H1 (cell line): ENCODE measurements around the gene RASSF4. TPM values are rescaled to one million over a fixed set of nuclear protein-coding genes. Genes with fewer than 3 reads are reported as not detected.

Experiments
- CTCF ChIA-PET: fragments of 300-600 bp; sonication (Branson Sonifier 250); formaldehyde crosslinking; loops from one replicate; lab custom pipeline; 2021; ENCODE audit not compliant: partially characterized antibody; lab: Charles Lee
- POLR2A ChIA-PET: fragments of 300-600 bp; sonication (Branson Sonifier 250); formaldehyde crosslinking; loops from one replicate; lab custom pipeline; 2021; ENCODE audit warnings: inconsistent platforms; ENCODE audit not compliant: partially characterized antibody; lab: Charles Lee
- DNase-seq, 2 experiments: peaks; one replicate each; pipeline versions ENCODE4 v3.0.0 to v3.0.0-alpha.2; 2010 to 2022; ENCODE audit warnings: low spot score in 2 of 2, low read depth in 1 of 2, mixed read lengths in 1 of 2
- FAIRE-seq: peaks from 2 replicates; lab custom pipeline; 2011; peaks lifted over from hg19 to GRCh38; lab: Jason Lieb, UNC
- H2AFZ ChIP-seq: 2 replicates; pipeline ENCODE4 v1.8.1; 2012; ENCODE audit warnings: low read length, inconsistent platforms
- H2AK5ac ChIP-seq: 2 replicates; pipeline ENCODE4 v1.6.1; 2013; ENCODE audit warnings: low read depth, low read length
- H2BK120ac ChIP-seq: replicated peaks from 2 replicates; pipeline ENCODE3; 2013; ENCODE audit warnings: low read depth, low read length, inconsistent platforms
- H2BK12ac ChIP-seq: 2 replicates; pipeline ENCODE4 v1.6.1; 2013; ENCODE audit warnings: low read depth, low read length
- H2BK15ac ChIP-seq: 2 replicates; pipeline ENCODE4 v1.6.1; 2013; ENCODE audit warnings: low read length
- H2BK20ac ChIP-seq: 2 replicates; pipeline ENCODE4 v1.6.1; 2013; ENCODE audit warnings: low read length
- H2BK5ac ChIP-seq: 2 replicates; pipeline ENCODE4 v1.6.1; 2013; ENCODE audit warnings: low read depth, low read length
- H3K14ac ChIP-seq: 2 replicates; pipeline ENCODE4 v1.6.1; 2013; ENCODE audit warnings: inconsistent platforms; ENCODE audit not compliant: insufficient read length
- H3K18ac ChIP-seq: 2 replicates; pipeline ENCODE4 v1.6.1; 2013; ENCODE audit warnings: low read length; ENCODE audit errors: extremely low read depth
- H3K23ac ChIP-seq: 2 replicates; pipeline ENCODE4 v1.6.1; 2013; ENCODE audit warnings: inconsistent platforms; ENCODE audit not compliant: insufficient read length
- H3K23me2 ChIP-seq: 2 replicates; pipeline ENCODE4 v1.6.1; 2013; ENCODE audit warnings: low read depth, low read length
- H3K27ac ChIP-seq: 2 replicates; pipeline ENCODE4 v1.6.1; 2011; ENCODE audit warnings: low read depth, low read length, inconsistent platforms
- H3K27me3 ChIP-seq, 4 experiments: replicated peaks in 1 of 4; 1 replicate in 1 of 4; 2 replicates in 3 of 4; pipeline versions ENCODE4 v1.6.1 to v1.8.1; 2011 to 2013; ENCODE audit warnings: low read length in 3 of 4, mild to moderate bottlenecking in 3 of 4, inconsistent platforms in 2 of 4, mixed read lengths in 2 of 4, moderate library complexity in 1 of 4; ENCODE audit not compliant: control insufficient read depth in 3 of 4, insufficient read depth in 3 of 4; ENCODE audit errors: extremely low read depth in 1 of 4
- H3K36me3 ChIP-seq, 4 experiments: 2 replicates each; pipeline versions ENCODE4 v1.6.1 to v1.8.1; 2011 to 2013; ENCODE audit warnings: mild to moderate bottlenecking in 4 of 4, low read length in 3 of 4, moderate library complexity in 2 of 4, control low read depth in 1 of 4, inconsistent platforms in 1 of 4; ENCODE audit not compliant: insufficient read depth in 4 of 4, control insufficient read depth in 2 of 4
- H3K4ac ChIP-seq: replicated peaks from 2 replicates; pipeline ENCODE3; 2013; ENCODE audit warnings: low read length, low read depth, mixed read lengths, inconsistent platforms; ENCODE audit not compliant: insufficient read length
- H3K4me1 ChIP-seq, 4 experiments: replicated peaks in 1 of 4; 1 replicate in 1 of 4; 2 replicates in 3 of 4; pipeline versions ENCODE4 v1.6.1 to v1.8.1; 2011 to 2013; ENCODE audit warnings: low read length in 3 of 4, inconsistent platforms in 2 of 4, mixed read lengths in 1 of 4; ENCODE audit not compliant: insufficient read depth in 4 of 4, control insufficient read depth in 3 of 4
- H3K4me2 ChIP-seq, 2 experiments: 2 replicates each; pipeline versions ENCODE4 v1.6.1 to v1.8.1; 2011 to 2013; ENCODE audit warnings: low read depth in 2 of 2, low read length in 2 of 2, control low read depth in 1 of 2, inconsistent platforms in 1 of 2, mild to moderate bottlenecking in 1 of 2; ENCODE audit not compliant: insufficient read depth in 1 of 2
- H3K4me3 ChIP-seq, 4 experiments: fragments of 200-600, 300-600 bp in 1 of 4; sonication (generic), shearing (Covaris generic), sonication (Bioruptor Twin) in 1 of 4; 2 replicates each; pipeline versions ENCODE4 v1.5.1 to v1.8.1; 2011 to 2016; ENCODE audit warnings: low read length in 4 of 4, low read depth in 3 of 4, control low read depth in 2 of 4, inconsistent platforms in 2 of 4, mild to moderate bottlenecking in 2 of 4, mixed read lengths in 1 of 4, moderate library complexity in 1 of 4; ENCODE audit not compliant: insufficient read depth in 2 of 4; ENCODE audit errors: extremely low read depth in 1 of 4
- H3K56ac ChIP-seq: replicated peaks from 2 replicates; pipeline ENCODE3; 2013; ENCODE audit warnings: low read depth, mild to moderate bottlenecking, mixed read lengths, low read length, inconsistent platforms; ENCODE audit not compliant: insufficient read length
- H3K79me1 ChIP-seq: 2 replicates; pipeline ENCODE4 v1.6.1; 2013; ENCODE audit warnings: low read depth, low read length, control low read depth
- H3K79me2 ChIP-seq, 2 experiments: 2 replicates each; pipeline versions ENCODE4 v1.6.1 to v1.8.1; 2012 to 2013; ENCODE audit warnings: low read length in 2 of 2, mild to moderate bottlenecking in 2 of 2, inconsistent platforms in 1 of 2; ENCODE audit not compliant: insufficient read depth in 2 of 2, control insufficient read depth in 1 of 2
- H3K9ac ChIP-seq, 4 experiments: replicated peaks in 1 of 4; 1 replicate in 1 of 4; 2 replicates in 3 of 4; pipeline versions ENCODE4 v1.6.1 to v1.8.1; 2011 to 2013; ENCODE audit warnings: low read depth in 3 of 4, low read length in 3 of 4, control low read depth in 2 of 4, mild to moderate bottlenecking in 2 of 4, moderate library complexity in 2 of 4, inconsistent platforms in 1 of 4; ENCODE audit errors: extremely low read depth in 1 of 4
- H3K9me3 ChIP-seq, 2 experiments: 2 replicates each; pipeline versions ENCODE4 v1.6.1 to v1.8.1; 2012 to 2013; ENCODE audit warnings: mild to moderate bottlenecking in 2 of 2, moderate library complexity in 2 of 2, control low read depth in 1 of 2, inconsistent platforms in 1 of 2, low read depth in 1 of 2, low read length in 1 of 2, mixed read lengths in 1 of 2; ENCODE audit not compliant: insufficient read depth in 2 of 2
- H4K20me1 ChIP-seq, 2 experiments: replicated peaks in 1 of 2; 2 replicates each; pipeline versions ENCODE3 to v1.8.1; 2011 to 2013; ENCODE audit warnings: inconsistent platforms in 2 of 2, low read length in 2 of 2, mild to moderate bottlenecking in 1 of 2; ENCODE audit not compliant: insufficient read depth in 2 of 2, control insufficient read depth in 1 of 2
- H4K5ac ChIP-seq: 2 replicates; pipeline ENCODE4 v1.6.1; 2013; ENCODE audit warnings: low read length, low read depth, mixed read lengths, inconsistent platforms; ENCODE audit not compliant: insufficient read length
- H4K8ac ChIP-seq: 2 replicates; pipeline ENCODE4 v1.8.0; 2013; ENCODE audit warnings: mild to moderate bottlenecking, moderate library complexity, low read length, inconsistent platforms; ENCODE audit not compliant: insufficient read depth; ENCODE audit errors: extremely low read depth
- H4K91ac ChIP-seq: replicated peaks from 2 replicates; pipeline ENCODE3; 2013; ENCODE audit warnings: low read length, mixed read lengths, inconsistent platforms; ENCODE audit not compliant: insufficient read length
- BCL11A ChIP-seq, 2 experiments: IDR thresholded peaks; one replicate each; pipeline ENCODE4 v1.6.1; 2011; ENCODE audit warnings: low read depth in 2 of 2, low read length in 2 of 2, mild to moderate bottlenecking in 2 of 2
- FOSL1 ChIP-seq: IDR thresholded peaks from 2 replicates; pipeline ENCODE4 v1.6.1; 2011; ENCODE audit warnings: mild to moderate bottlenecking, low read depth, low read length, moderate library complexity; ENCODE audit not compliant: insufficient read depth
- GABPA ChIP-seq: IDR thresholded peaks from 2 replicates; pipeline ENCODE4 v1.6.1; 2011; ENCODE audit warnings: mild to moderate bottlenecking, low read length, moderate library complexity, borderline replicate concordance; ENCODE audit not compliant: insufficient read depth
- HDAC6 ChIP-seq: IDR thresholded peaks from one replicate; pipeline ENCODE4 v1.7.1; 2012; ENCODE audit warnings: low read depth, mild to moderate bottlenecking, inconsistent platforms, low read length, moderate library complexity
- RXRA ChIP-seq: IDR thresholded peaks from 2 replicates; pipeline ENCODE4 v1.6.1; 2011; ENCODE audit warnings: low read depth, mild to moderate bottlenecking, low read length, moderate library complexity; ENCODE audit not compliant: insufficient read depth
- TAF1 ChIP-seq: IDR thresholded peaks from 2 replicates; pipeline ENCODE4 v1.6.1; 2011; ENCODE audit warnings: mild to moderate bottlenecking, low read depth, low read length
- WGBS, 2 experiments: shearing (Covaris generic) in 1 of 2; methylation state at CpG; one replicate each; pipeline versions ENCODE4 v1.1.6 to v1.1.7; 2013 to 2015; ENCODE audit warnings: low lambda C conversion rate in 2 of 2, mixed read lengths in 2 of 2, inconsistent platforms in 1 of 2, low coverage in 1 of 2, missing lambda C conversion rate in 1 of 2; ENCODE audit not compliant: insufficient replicate concordance in 2 of 2, insufficient coverage in 1 of 2, insufficient read length in 1 of 2; ENCODE audit errors: extremely low coverage in 1 of 2, missing lambda C conversion rate in 1 of 2; 5-methylcytosine and 5-hydroxymethylcytosine counted together
- polyA plus RNA-seq, 7 experiments: library from polyadenylated mRNA; depleted of rRNA in 3 of 7; stranded (reverse) in 5 of 7; unstranded in 2 of 7; fragments of >200 nt in 5 of 7; fragments of 200-250 nt in 2 of 7; gene quantifications; 1 replicate in 5 of 7; 2 replicates in 1 of 7; 4 replicates in 1 of 7; pipeline versions ENCODE4 v1.2.1 to v1.2.3, GENCODE V29; 2011 to 2013; ENCODE audit warnings: missing spikeins in 2 of 7, mixed read lengths in 2 of 7
- total RNA-seq: library from RNA; stranded (reverse); fragmentation: NEBNext Ultra II Directional; extraction: Animal tissue kit (Norgen Biotek cat#: 25700); gene quantifications from 2 replicates; pipeline ENCODE4 v1.2.1, GENCODE V29; 2021

RASSF4 gene
- total and polyA plus RNA-seq, 2 of the 8 experiments (the other 6 are each of a cell fraction or from before 2014, with no cell fraction given), result 14.3 to 14.5 TPM

DNA sequence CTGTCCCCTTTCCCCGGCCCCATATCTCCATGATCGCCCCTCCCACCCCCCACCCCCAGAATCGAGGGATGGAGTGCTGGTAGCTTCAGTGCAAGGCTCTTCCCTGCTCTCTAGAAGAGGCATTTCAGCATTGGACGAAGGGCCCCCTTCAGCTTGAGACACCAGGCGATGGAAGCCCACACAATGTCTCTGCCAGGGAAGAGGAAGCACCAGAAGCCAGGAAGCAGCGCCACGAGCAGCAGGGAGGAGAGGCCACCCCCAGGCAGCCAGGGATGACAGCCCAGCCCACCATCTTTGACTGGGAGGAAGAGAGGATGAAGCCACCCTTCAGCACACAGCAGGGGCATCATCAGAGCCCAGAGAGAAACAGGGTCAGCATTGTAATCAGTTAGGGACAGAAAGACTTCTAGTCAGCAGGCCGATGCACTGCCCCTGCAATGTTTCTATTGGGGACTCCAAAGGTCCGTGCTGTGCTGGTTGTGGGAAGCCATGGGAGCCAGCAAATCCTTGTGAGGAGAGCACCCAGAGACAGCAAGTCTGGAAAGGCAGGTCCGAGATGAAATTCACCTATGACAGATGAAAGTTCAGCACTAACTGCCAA, 32.8 kb upstream of the RASSF4 start:
- Histone ChIP-seq H2BK15ac (no peak overlapping the region), H3K56ac (no peak overlapping the region), H2BK12ac (no peak overlapping the region), H3K23me2 (peaks cover 12% of the 10 kb centered on the region; the same call in 1 of the 2 replicates), H3K4me1 (peaks cover 0 to 7% (median 0%) of the 10 kb centered on the region in 4 experiments; a peak in 1 of 7 replicates), H4K20me1 (no peaks in the 10 kb centered on the region), H2BK5ac (no peak overlapping the region), H4K8ac (peak overlapping the region; percentile 45; the same call in 1 of the 2 replicates), H3K9ac (no peak overlapping the region), H3K18ac (no peak overlapping the region), H3K23ac (no peak overlapping the region), H2AK5ac (no peak overlapping the region), H2BK20ac (no peak overlapping the region), H4K91ac (no peak overlapping the region), H3K4ac (no peak overlapping the region), H3K79me1 (no peaks in the 10 kb centered on the region), H2AFZ (no peak overlapping the region), H3K36me3 (no peaks in the 10 kb centered on the region), H3K14ac (no peak overlapping the region), H4K5ac (no peak overlapping the region), H3K27me3 (peaks cover 0 to 6% (median 2%) of the 10 kb centered on the region in 4 experiments; a peak in 2 of 7 replicates), H3K4me2 (no peak overlapping the region), H3K79me2 (no peaks in the 10 kb centered on the region), H3K27ac (no peak overlapping the region), H2BK120ac (no peak overlapping the region), H3K9me3 (no peaks in the 10 kb centered on the region), H3K4me3 (no peak overlapping the region)
- no peak for FAIRE-seq
- 82% methylated on average over 7 of the region's 10 CpGs; no CpG with 5 or more reads in 1 of the 2 experiments for WGBS, 2 experiments
- ChIA-PET POLR2A (no interaction called here), CTCF (interaction anchor here (0.8 to 3.5 kb wide), 8 partner anchors 17 to 63 kb away, joined by 3 to 16 read pairs (median 3); no protein-coding TSS in a partner anchor)
- no peak for DNase-seq
- TF ChIP-seq RXRA (no peak), HDAC6 (no peak), FOSL1 (no peak), BCL11A (IDR thresholded peaks at IDR 0.05; ENCODE audit: low read depth in 2 of 2, low read length in 2 of 2) (no peak), TAF1 (no peak), GABPA (no peak)
